GM23248 (cell line): ENCODE measurements around the gene CALN1.

Source experiments
- EZH2 ChIP-seq: fragments of 200-600 bp; sonication (generic); IDR thresholded peaks from 2 replicates; pipeline ENCODE4 v1.6.1; 2018; ENCODE audit warnings: antibody characterized with exemption, mild to moderate bottlenecking; ENCODE audit not compliant: insufficient read depth, poor library complexity, severe bottlenecking
- EZH2phosphoT487 ChIP-seq: fragments of 200-600 bp; sonication (generic); IDR thresholded peaks from 2 replicates; pipeline ENCODE4 v1.6.1; 2018; ENCODE audit warnings: antibody characterized with exemption, moderate library complexity, mild to moderate bottlenecking, low read depth; ENCODE audit not compliant: insufficient read depth

- TF ChIP-seq EZH2phosphoT487 (no peak), EZH2 (no peak)
Measured at GRCh38 chr7:72309476-72309875, 102.7 kb downstream of the CALN1 start.
